Muscle of back (tissue), 11 donors: Measurements from ENCODE around the gene PPFIA1. TPM values are rescaled to one million over a fixed set of nuclear protein-coding genes. Genes with fewer than 3 reads are reported as not detected.

Source experiments
- DNase-seq, 3 donors: peaks; one replicate each; pipeline versions ENCODE4 v3.0.0 to v3.0.0-alpha.2; 2013
- polyA plus RNA-seq, 10 donors: library from polyadenylated mRNA; unstranded; fragments of 120-200 nt; gene quantifications; one replicate each; pipeline ENCODE4 v1.2.1, GENCODE V29; 2013; ENCODE audit not compliant: insufficient read length in 10 of 10

PPFIA1 gene
- polyA plus RNA-seq, 10 donors = 25.6 to 41.8 (median 32.3) TPM

GRCh38 chr11:70353900-70354568, 83.5 kb downstream of the PPFIA1 start:
- DNase-seq = no peak

- DNase-seq = no peak
These were observed 84.1 kb downstream of the PPFIA1 start for GRCh38 chr11:70354629-70355028.

GRCh38 chr11:70358753-70359152, 88.3 kb downstream of the PPFIA1 start:
- no peak for DNase-seq

- DNase-seq = no peak
These were observed 89.1 kb downstream of the PPFIA1 start for GRCh38 chr11:70359451-70360205.

GRCh38 chr11:70360211-70360610, 89.7 kb downstream of the PPFIA1 start:
- peak in 1 of 3 donors; percentile 28 for DNase-seq

GRCh38 chr11:70364178-70364577, 93.7 kb downstream of the PPFIA1 start:
- peak in 2 of 3 donors; percentile 25 to 66 for DNase-seq

- DNase-seq = no peak
These were observed 94.5 kb downstream of the PPFIA1 start for GRCh38 chr11:70364745-70365543.

DNA sequence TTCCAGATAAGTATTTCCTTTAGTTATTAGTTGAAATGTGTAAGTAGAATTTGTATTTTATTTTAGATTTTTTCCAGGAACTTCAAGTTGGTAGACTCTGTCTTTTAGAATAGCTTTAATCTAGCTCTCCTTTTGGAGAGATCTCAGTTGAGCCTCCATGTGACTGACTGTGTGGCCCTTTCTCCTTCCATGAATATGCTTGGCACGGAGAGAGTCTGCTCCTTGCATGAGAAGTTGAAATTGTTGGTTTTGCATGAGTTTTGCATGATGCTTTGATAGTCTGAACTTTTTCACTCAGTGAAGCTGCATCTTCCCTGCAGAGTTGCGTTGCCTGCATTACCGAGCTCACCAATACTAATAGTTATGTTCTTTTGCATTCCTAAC, 95.0 kb downstream of the PPFIA1 start:
- DNase-seq = no peak

GRCh38 chr11:70367071-70367470, 96.6 kb downstream of the PPFIA1 start:
- no peak for DNase-seq

GRCh38 chr11:70368961-70369360, 98.5 kb downstream of the PPFIA1 start:
- no peak for DNase-seq

DNA sequence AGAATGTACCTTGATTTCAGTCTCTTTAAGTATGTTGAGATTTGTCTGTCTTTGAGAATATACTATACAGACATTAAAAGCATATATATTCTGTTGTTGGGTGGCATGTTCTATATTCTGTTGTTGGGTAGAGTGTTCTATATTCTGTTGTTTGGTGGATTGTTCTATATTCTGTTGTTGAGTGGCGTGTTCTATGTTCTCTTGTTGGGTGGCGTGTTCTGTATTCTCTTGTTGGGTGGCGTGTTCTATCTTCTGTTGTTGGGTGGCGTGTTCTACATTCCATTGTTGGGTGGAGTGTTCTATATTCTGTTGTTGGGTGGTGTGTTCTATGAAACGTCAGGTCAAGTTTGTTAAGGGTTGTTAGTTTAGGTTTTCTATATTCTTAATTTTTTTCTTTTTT, 100.8 kb downstream of the PPFIA1 start:
- no peak for DNase-seq

DNA sequence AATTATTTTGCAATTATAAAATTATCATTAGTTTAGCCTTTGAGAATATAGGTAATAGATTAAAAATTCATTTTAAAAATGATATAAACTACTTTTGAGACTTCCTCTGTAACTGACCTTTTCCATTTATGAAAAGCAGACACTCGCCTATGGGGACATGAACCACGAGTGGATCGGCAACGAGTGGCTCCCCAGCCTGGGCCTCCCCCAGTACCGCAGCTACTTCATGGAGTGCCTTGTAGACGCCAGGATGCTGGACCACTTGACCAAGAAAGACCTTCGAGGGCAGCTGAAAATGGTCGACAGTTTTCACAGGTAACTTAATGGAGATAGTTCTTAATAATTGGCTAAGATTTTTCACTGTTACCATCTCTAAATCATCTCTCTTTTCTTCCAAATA, 101.6 kb downstream of the PPFIA1 start:
- DNase-seq = no peak

- no peak for DNase-seq
These were observed 106.1 kb downstream of the PPFIA1 start for GRCh38 chr11:70376621-70377020.

DNA sequence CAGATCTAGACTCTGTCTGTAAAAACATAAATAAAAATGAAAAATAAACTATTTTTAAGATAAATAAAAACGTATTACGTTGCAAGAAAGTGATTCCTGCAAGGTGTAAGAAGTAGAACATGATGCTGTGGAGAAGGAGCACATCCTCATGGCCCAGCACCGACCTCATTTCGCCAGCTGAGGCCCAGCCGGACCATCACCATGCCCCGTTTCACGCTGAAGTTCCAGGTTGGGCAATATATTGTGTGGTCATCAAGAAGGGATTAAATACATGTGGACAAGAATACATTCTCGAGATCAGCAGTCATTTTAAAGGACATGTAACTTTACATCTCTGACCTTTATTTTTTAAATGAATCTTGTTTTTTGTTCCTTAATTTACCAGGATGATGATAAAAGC, 107.2 kb downstream of the PPFIA1 start:
- DNase-seq = no peak

DNA sequence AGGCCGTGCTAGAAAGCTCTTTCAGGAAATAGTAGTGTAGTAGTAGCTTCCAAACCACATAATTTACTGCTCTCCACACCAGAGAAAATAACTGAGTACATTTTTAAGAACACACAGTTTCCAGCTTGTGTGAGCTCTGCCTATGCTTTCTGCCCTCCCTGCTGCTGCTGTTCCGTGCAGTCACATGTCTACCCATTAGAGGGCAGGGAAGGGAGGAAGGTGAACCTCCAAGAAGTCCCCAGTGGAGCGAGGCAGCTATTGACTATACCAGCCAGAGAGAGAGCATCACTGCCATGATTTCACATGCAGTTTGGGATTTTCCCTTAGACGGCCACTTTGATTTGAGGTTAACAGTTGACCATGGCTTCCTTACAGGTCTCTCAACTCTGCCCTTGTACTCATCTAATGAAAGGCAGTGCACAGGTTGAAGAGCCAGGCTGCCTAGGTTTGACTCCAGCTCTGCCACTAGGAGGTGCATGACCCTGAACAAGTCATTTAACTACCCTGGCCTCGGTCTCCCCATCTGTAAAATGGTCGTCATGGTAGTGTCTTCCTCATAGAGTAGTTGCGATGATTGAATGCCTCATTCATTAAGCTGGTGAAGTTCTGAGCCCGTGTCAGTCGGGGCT, 108.1 kb downstream of the PPFIA1 start:
- no peak for DNase-seq

DNA sequence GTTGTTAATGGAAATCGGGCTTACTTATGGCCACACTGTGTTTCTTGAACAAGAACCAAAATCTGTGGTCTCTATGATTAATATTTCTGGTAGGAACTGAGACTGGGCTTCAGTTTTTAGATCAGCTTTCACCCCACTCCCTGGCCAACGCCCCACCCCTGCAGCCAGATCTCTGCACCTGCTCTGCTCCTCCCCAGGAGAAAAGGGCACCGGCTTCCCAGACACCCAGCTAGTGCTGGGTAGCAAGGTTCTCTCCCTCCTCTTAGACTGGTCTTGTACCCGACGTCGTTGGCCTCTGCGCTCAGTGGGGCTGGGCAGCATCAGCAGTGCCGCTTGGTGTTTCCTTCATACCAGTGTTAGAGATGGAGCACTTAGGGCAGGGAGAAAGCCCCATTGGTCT, 110.9 kb downstream of the PPFIA1 start:
- no peak for DNase-seq

DNA sequence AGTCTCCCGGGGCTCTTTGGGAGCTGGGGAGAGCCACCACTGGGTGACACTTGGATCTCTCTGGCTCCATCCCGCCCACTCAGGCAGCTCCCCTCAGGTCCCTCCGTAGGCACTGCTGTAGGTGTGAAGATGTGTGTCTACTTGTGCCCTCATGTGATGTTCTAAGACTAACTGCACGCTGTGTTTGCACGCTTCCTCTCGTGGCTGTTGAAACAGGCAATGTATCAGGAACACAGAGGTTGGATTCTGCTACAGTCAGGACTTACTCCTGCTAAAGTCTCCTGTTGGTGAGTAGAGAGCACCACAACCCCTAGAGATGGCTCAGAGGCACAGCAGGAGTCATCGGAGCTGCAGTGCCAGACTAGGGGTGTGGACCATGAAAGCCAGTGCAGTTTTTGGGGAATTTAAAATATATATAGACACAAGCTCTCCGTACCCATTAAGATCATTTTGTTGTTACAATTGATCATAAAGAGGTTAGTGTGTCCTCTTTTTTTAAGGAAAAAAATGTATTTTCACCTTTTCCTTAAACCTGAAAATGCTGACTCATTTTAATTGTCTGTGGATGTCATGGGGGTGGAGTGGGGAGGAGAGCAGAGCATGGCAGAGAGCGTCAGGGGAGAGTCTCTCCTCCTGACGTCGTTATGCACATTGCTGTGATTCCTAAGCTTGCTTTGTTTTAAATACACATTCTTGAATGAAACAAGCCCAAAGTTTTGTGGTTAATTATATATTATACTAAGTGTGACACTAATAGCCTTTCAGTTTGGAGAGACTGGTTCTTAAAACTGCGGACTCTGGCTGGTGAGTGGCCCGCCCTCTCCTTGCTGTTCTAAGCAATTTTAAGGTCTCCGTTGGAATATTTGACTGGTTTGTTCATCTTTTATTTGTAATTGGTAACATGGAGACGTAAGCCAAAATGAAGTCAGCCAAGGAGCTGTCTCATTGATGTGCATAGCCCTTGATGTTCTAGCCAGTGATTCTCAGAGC, 111.7 kb downstream of the PPFIA1 start:
- peak; percentile 38 to 63 (median 59) for DNase-seq

GRCh38 chr11:70383664-70384565, 113.4 kb downstream of the PPFIA1 start:
- peak in 1 of 3 donors; percentile 58 for DNase-seq

DNA sequence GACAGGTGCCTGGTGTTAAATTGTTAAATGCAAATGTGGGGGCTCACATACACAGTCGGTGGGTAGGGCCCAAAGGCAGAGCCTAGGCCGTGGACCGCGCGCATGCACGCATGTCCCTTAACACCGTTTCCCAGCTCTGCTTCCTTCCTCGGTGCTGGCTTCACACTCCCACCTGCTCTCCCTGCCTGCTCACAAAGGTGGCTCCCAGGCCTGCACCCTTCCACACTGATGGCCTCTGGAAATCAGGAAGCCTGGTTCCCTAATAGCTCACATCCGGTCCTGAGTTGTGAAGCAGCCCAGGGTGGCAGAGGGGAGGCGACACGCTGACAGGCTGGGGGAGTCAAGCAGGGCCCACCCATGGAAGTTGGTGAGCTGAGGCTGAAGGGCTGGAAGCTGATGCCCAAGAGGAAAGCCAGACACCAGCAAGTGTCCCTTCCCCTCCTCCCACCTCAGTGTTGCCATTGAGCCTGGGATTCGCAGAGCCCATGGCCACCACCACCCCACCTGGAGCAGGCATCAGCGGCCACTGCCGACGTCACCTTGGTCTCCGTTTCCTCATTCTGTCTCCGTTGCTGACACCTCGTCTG, 114.2 kb downstream of the PPFIA1 start:
- DNase-seq = no peak
